CD4-positive, alpha-beta T cell treated with Interleukin-4 for 4 hours (primary cell): Measurements from ENCODE around the gene TRIM3.
A peak's percentile ranks its signal among the peaks of the same experiment; 100 is the strongest.
"Not testable (repeated sequence)": the region's sequence is repeated elsewhere in the genome, so short reads cannot be mapped to it uniquely, and the experiment has no call there.

Experiments used
- DNase-seq: peaks from one replicate; pipeline ENCODE4 v3.0.0-alpha.2; 2020

TRIM3 gene

DNA sequence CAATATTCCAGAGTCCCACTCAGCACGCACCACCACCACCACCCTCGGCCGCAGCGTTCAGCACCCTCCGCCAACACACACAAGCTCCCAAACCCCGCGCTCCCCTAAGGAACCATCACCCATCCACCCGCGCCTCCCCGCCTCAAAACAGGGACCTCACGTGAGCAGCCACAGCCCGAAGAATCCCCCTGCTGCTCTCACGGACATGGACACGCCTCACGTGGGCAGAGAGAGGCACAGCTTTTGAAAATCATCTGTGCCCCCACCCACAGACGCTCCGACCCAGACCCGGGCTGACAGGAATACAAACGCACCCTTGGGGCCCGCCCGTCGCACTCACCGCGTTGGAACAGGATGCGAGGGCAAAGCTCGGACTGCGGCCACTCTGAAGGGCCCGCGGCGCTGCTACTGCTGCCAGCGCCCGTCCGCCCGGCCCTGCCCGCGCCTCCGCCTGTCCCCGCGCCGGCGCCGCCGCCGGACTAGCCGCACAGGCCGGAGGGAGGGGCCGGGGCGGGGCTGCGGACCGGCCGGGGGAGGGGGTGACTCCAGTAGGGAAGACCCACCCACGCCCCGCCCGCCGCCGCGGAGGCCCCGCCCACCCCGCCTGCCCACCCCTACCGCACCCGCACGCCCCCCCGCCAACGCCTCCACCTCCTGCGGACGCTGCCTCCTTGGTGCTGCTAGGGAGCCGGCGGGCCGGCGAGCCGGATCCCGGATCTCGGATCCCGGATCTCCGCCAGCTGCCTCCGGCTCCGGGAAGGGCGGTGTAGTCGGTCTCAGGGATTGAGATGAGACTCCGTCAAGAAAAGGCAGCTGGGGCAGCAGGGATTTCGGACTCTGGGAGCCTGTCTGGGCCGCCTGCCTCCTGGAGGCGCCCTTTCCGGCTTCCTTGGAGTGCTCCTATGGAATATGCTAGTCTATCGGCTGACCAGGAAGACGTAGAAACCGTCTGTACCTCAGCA lies at the start of gene TRIM3:
TSS of gene TRIM3 (minus strand) at position 491 of the 962 bp plus-strand sequence. CDS start 8,246 bp downstream, outside the sequence.
- peak; percentile 66 for DNase-seq

DNA sequence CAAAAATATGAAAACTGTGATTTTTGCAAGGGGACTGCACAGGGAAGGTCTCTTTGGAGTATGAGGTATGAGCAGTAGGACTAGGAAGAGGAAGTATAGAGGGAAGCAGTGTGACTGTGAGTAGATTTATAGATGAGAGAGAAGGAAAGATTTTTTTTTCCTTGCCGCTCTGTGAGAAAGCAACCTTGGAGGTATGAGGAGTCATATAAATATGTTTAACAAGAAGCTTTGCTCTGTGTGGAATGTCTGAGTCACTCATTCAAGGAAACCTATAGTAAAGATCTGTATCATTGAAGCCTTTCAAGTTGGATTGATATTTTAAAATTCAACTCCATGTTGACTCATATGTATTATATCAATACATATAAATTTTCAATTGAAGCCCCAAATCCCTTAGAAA lies 49.5 kb upstream of the TRIM3 start:
- DNase-seq, result no peak

DNA sequence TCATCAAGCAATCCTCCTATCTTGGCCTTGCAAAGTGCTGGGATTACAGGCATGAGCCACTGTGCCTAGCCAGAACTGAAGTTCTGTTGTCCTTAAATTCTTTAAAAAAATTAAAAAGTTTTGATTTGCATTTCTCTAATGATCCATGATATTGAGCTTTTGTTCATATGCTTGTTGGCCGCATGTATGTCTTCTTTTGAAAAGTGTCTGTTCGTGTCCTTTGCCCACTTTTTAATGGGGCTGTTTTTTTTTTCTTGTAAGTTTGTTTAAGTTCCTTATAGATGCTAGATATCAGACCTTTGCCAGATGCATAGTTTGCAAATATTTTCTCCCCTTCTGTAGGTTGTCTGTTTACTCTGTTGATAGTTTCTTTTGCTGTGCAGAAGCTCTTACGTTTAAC lies 48.2 kb upstream of the TRIM3 start:
- DNase-seq, result not testable (repeated sequence)

DNA sequence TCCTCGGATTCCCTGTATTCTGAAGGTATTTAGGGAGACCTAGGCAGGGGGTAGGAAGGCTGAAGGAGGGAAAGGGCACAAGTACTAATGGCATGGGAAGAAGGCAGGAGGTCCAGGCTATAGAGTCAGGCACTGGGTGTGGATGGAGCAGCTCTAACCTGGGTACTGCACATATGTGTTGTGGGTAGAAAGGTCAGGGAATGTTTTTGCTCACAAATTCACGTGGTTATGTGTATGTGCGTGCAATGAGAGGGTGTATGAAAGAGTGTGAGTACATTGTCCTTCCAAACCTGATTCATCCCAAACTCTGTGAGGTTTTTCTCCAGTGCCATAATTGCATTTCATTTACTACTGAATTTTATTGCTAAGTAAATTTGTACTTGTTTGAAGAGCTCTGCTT lies 46.5 kb upstream of the TRIM3 start:
- DNase-seq, result no peak

DNA sequence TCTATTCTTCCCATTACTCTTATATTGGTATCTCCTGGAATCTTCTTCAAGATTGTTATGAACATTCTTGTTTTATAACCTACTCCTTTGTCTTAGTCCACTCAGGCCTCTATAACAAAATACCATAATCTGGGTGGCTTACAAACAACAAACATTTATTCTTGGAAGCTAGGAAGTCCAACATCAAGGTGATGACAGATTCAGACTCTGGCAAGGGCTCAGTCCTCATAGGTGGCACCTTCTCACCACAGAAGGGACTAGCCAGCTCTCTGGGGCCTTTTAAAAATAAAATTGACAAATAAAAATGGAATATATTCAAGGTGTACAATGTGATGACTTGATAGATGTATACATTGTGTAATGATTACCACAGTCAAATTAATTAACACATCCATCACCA lies 43.1 kb upstream of the TRIM3 start:
- no peak for DNase-seq

DNA sequence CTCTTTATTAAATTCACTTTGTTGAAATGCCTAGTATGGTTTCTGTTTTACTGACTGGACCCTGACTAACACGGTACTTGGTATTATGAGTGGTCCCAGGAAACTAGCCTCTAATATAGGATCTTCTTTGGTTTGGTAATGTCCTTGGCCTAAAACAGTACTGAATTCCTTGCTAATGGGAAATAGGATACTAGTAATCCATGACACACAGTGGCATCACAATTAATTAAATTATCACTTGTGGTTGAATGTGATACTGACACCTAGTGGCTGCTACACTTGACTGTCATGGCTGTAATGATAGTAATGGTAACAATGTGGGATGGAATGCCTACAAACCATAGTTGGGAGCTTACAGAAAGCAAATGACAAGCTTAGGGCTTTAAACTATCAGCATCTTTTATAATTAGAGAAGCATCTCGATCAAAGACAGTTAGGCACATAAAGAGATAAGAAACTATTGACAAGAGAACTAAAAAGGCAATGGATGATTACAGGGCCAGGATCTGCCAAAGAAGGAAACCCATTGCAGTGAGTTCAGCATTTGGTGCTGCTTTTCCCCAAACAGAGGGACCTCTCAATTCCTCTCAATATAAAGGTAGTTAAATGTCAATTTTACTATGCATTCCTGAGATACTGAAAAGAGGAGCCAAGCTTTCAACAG lies 32.0 kb upstream of the TRIM3 start:
- DNase-seq, result peak; percentile 47

DNA sequence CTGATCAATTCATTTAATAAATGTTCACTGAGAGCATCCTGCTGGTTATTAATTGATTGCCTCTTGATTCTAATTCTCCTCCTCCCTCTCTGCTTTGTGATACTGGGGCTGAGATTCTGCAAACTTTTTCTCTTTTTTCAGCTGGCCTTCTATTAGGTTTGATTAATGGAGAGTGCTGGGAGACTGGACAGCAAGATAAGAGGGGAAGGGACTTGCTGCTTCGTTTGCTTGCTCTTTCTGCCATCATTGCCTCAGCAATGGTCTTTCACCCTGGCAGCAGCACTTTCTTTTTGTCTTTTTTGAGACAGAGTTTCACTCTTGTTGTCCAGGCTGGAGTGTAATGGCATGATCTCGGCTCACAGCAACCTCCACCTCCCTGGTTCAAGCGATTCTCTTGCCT lies 30.4 kb upstream of the TRIM3 start:
- DNase-seq, result no peak

DNA sequence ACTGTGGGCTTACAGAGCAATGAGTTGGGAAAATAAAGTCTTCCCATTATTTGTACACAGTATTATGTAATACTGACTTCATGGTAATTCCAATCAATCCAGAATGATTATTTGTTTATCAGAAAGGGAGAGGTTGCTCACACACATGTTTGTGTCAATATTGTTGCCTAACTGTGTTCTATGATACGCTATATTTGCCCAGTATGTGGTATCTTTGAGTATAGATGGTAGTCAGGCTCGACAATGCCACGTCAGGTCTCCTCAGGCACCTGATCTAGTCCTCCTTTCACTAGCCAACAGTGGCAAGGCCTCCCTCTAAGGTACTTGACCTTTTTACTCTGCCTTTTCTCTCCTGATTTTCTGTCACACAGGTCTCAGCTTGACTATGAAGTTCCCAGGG lies 28.6 kb upstream of the TRIM3 start:
- no peak for DNase-seq

DNA sequence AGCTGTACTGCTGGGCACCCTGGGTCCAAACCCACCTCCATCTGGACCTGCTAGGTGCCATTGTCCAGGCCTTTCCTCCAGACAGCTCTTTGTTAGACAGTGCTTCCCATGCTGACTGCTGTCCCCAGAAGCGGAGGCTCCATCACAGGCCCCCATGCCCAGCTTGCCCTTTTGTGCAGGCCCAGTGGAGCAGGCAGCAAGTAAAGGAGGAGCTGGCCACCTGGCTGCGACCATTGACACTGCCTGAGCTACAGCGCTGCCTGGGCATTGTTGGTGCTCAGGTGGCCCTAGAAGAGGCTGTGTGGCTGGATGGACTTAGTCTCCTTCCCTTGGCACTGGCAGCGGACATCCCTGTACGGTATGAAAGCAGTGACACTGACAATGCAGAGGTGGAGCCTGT lies 24.8 kb upstream of the TRIM3 start:
- no peak for DNase-seq

DNA sequence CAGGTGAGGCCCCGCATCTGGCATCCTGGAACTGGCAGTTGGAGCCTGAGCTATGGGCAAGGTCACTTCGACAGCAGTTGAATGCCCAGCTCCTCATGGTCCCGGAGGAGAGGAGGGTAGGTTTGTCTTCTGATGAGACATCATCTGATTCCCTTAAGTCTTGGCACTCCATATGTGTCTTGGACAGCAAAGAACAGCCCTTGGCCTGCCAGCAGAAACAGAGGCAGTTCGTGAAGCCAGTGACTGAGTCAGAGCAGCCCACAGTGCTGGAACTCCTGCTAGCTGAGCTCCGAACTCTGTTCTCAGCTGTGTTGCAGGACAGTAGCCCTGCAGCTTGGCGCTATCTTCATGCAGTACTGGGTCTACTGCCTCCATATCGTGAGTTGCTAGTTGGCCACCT lies 24.4 kb upstream of the TRIM3 start:
- no peak for DNase-seq

DNA sequence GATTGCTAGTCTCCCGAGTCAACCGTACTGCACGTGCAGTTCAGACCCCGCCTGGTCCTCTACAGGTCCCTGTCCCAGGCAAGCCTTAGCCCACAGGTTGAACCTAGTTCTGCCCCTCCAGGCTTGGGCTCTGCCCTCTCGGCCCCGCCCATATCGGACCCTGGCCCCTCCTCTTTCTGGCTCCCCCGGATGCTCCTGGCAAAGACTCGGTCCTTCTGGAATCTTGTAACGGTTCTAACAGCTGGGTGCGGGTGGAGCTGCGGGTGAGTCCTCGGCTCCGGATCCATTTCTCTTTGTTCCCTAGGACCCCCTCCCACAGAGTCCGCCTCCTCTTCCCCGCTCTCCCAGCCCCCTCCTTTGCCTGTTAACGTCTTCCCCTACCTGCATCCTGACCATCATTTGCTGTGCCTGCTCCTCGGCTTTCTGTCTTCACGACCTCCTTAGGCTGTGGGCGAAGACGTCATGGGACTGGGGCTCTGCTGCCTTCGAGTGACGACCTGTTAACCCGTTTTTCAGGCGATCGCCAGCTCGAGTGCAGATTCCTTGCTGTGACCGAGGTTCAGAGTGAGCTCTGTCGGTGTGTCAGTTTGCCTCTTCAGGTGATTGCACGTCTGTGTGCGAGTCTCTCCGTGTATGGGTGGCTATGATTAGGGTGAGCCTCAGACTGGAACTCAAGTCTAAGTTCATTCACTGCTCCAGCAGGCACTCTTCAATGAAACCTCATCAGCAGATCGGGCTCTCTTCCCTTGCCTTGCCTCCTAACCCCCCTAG lies 23.5 kb upstream of the TRIM3 start, which contains the start of gene DNHD1:
TSS of gene DNHD1 (plus strand) at position 212 of the 771 bp plus-strand sequence. CDS start 936 bp downstream, outside the sequence.
- no peak for DNase-seq

DNA sequence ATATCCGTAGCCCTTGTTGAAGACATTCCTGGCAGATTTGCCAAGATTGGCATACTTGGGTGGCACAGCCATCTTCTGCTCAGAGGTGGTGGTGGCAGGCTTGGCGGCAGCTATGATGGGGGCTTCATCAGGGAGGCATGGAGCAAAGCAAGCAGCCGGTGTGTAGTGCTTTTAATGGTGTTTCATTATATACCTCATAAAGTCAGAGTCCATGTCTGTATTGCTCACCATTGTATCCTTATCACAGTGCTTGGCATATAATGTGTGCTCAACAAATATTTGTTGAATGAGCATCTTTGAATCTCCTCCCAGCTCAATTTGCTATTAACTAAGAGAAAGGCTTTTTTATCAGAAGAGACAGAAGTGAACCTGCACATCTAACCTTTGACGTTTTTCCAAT lies 15.6 kb upstream of the TRIM3 start:
- DNase-seq, result no peak

DNA sequence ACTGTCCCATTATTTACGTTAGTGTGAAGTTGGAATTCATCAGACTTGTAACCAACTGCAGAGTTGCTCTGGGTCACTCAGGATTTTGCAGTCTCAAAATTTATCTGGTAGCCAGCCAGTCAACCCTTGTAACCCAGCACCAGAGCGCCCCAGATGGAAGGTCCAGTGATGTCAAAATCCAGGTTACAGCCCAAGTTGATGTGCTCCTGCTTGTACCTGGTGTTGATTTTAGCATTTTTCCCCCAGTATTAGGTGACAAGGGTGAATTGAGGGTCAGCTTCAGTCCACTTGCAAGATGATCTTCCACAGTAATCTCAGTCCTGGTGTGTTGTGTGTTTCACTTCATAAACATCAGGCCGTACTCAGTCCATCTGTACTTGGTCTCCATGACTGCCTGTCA lies 15.1 kb upstream of the TRIM3 start:
- DNase-seq, result no peak

DNA sequence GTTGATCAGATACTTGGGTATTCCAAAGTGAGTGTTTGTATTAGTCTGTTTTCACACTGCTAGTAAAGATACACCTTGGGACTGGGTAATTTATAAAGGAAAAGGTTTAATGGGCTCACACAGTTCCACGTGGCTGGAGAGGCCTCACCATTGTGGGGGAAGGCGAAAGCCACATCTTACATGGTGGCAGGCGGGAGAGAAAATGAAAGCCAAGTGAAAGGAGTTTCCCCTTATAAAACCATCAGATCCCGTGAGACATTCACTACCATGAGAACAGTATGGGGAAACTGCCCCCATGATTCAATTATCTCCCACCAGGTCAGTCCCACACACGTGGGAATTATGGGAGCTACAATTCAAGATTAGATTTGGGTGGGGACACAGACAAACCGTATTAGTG lies 14.6 kb upstream of the TRIM3 start:
- DNase-seq, result no peak

DNA sequence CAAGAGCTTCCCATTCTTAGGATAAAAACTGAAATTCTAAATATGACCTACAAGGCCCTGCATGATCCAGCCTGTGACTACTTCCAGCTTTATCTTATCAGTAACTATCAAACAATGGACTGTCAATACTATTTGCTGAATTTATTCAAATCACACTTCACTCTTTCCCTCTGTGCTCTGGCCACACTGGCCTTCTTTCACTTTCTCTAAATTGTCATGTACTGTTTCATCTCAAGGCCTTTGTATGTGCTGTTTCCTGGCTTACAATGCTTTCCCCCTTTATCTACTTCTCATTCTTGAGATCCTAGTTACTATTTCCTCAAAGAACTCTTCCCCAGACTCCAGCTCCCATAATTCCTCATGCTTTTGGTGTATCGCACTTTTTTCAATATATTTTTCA lies 13.2 kb upstream of the TRIM3 start:
- no peak for DNase-seq

DNA sequence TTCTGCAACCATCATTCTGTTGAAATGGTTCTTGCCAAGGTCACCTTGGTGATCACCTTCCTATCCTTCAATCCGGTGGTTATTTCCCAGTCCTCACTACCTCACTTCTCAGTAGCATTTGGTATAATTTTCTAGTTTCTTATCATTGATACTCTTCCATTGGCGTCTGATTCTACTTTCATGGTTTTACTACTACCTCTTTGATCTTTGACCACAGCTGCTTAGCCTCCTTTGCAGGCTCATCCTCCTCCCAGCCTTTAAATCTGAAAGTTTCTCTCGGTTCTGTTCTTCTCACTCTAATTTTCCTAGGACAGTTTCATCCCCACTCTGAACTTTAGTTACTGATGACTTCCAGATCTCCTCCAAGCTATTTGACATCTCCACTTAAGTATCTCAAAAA lies 12.5 kb upstream of the TRIM3 start:
- DNase-seq, result no peak

DNA sequence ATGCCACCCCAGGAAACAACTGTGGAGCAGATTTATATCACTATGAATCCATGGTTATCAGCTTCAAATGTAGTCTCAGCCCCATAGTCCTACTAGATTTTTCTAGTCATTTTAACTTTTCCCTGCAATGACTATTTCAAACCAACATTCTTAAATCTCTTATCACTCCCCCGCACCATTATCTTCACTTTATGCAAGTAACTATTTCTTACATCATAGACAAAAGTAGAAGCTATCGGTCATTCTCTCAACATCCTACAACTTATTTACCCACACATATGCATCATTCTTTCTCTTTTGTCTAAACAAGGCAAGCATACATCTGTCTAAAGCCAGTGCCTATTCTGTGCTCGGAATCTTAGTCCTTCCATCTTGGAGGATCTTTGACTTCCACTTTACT lies 11.9 kb upstream of the TRIM3 start:
- DNase-seq, result no peak

DNA sequence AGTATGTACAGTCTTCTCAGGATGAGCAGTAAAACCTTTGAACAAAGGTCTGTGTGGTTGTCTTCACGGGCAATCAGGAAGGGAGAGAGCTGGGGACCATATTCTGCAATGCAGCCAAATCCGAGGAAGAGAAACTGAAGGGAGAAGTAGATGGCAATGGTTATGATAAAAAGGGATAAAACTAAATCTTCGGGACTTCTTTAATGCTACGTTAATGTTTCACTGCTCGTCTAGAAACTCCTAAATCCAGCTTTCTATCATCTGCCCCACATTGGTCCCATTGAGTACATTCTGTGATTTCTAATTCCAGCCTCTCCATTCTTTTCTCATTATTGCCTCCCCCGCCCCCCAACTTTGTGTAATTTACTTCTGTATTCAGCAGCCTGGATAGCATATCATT lies 9.3 kb upstream of the TRIM3 start:
- DNase-seq, result no peak

DNA sequence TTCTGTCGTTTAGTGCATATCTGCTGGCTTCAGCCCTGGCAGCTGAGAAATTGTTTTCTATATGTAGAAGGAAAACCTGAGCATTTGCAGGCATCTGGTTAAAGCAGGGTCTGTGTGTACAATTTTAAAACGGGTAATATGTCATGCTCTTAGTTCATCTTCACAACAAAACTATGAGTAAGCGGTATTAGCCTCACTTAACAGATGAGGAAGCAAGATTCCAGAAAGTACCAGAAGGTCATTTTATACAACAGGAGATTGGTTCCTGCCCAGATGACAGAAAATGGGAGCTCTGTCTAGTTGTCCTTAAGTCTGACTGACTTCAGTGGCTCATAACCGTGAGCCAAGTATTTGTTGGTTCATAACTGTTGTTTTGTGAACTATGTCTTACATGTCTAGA lies 8.7 kb upstream of the TRIM3 start:
- no peak for DNase-seq

DNA sequence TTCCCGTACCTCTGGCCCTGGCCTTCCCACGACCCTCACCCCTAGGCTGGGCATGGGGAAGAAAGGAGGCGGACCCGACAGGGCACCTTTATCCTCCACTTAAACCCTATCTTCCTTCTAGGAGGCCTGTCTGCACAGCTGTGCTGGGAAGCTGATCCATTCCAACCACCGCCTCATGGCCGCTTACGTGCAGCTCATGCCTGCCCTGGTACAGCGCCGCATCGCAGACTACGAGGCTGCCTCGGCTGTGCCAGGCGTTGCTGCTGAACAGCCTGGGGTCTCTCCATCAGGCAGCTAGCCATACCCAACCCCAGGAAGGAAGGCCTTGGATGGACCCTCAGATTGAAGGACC lies 8.2 kb upstream of the TRIM3 start:
- no peak for DNase-seq

DNA sequence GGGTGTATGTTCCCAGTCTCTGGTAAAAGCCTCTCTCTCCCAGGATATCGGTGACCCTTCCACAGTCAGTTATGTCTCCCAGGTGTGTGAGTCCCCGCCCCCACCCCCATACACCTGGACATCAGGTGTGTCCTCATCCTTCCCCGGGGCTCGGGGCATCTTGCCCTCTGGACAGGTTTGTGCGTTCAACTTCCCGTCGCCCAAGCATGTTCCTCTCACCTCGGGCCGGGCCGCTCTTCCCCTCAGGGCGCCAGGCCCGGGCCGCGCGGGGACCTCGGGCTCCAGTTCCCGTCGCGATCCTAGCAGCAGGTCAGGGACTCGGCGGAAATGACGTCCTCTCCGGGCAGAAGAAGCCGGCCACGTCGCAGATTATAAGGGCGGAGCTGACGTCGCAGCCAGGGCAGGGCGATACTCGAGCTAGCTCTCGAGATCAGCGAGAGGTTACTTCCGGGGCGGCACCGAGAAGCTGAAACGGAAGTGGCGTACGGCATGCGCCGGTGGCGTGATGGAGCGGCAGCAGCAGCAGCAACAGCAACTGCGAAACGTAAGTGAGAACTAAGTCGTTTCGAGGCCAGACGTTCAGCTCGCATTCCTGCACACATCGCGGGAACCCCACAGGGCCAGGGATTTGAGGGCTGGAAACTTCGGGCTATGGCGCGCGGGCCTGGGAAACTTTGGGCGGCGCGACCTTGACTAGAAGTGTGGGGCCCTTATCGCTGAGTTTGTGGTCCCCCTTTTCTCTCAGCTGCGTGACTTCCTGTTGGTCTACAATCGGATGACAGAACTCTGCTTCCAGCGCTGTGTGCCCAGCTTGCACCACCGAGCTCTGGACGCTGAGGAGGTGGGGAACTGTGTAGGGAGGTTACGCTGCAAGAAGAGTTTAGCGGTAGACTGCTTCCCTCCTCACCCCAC lies 7.5 kb upstream of the TRIM3 start, which contains the start of the genes ARFIP2 and TIMM10B:
TSS of gene ARFIP2 (minus strand) at position 320 of the 912 bp plus-strand sequence. CDS start 910 bp downstream, outside the sequence.
TSS of gene TIMM10B (plus strand) at position 490 of the 912 bp plus-strand sequence. CDS start at position 506, 16 bp downstream.
- DNase-seq, result peak; percentile 95

DNA sequence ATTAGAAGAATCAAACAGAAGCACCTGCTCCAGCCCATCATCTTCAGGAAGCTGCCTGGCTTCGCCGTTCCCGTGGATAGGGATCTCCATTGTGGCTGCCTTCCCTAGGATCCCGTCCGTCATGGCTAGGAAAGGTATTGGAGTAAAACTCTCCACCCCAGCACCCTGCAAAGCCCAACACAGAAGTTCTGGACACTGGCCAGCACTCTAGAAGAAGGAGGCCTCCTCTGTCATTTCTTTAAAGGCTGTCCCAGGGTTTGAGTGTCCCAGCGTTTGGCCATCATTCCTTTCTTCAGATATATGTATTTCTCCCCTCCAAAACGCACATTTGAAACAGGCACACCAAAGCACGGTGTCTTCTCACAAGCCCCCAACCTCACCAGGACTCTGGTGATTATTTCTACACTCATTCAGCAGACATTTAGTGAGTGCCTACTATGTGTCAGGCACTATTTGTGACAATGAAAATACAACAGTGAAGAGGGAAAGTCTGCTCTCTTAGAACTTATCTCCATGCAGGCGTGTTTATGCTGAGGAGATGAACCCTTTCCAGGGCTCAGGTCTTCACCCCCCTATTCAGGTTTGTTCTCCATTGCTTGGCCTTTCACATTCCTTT lies 6.7 kb upstream of the TRIM3 start:
- DNase-seq, result no peak
